ENCODE results near the gene POP5.
"Not testable (repeated sequence)": the region's sequence is repeated elsewhere in the genome, so short reads cannot be mapped to it uniquely, and the experiment has no call there.

Gene POP5

DNA sequence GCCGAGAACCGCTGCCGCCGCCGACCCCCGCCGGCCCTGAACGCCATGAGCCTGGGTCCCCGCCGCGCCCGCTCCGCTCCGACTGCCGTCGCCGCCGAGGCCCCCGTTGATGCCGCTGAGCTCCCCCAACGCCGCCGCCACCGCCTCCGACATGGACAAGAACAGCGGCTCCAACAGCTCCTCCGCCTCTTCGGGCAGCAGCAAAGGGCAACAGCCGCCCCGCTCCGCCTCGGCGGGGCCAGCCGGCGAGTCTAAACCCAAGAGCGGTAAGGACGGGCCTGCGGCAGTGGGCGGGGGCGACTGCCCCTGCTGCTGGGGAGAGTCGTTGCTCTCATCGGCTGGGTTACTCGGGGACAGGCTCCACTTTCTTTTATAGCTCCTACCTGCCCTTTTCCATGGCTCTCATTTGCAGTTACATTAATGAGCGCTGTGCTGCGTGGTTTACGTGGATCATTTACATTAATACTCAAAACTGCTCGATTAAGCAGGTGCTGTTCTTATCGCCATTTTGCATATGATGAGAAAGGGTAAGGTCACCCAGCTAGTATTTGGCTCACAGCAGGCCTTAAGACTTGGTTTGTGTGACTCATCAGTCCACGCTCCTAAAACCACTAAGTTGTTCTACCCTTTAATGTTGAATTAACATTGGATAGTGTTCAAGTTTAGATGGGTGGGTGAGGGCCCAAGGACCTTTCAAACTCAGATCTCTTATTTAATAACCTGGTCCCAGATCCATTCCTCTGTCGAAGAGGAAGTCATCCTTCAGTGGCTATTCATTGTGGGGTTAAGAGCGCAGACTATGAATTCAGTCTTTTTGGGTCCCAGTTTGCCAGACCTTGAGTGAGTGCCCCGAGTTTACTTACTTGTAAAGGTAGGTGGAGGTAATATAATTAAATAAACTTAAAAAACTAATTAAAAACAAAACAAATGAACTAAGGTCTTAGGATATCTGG, 46.2 kb downstream of the POP5 start:
- peaks cover 20% of the 10 kb centered on the region for H3K36me3 Mint-ChIP-seq (ENCODE audit: low read depth)
- H3K27ac Mint-ChIP-seq: peak overlapping the region; percentile 92
- no peaks in the 10 kb centered on the region for H3K9me3 Mint-ChIP-seq
- peak overlapping the region; percentile 87 for H3K4me3 Mint-ChIP-seq
- peaks cover 51% of the 10 kb centered on the region for H3K4me1 Mint-ChIP-seq (ENCODE audit: low read depth)
- H3K27me3 Mint-ChIP-seq (ENCODE audit: low read depth): no peaks in the 10 kb centered on the region

DNA sequence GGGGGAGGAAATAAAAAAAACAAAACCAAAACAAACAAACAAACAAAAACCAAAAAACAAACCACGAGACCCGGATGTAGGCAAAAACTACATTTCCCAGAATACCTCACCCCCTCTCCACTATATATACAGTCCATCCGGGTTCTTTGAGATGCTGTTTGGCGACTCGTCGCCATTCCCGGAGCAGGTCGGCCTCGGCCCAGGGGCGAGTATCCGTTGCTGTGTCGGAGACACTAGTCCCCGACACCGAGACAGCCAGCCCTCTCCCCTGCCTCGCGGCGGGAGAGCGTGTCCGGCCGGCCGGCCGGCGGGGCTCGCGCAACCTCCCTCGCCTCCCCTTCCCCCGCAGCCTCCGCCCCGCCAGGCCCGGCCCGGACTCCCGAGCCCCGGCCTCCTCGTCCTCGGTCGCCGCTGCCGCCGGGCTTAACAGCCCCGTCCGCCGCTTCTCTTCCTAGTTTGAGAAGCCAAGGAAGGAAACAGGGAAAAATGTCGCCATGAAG, 46.9 kb downstream of the POP5 start, which contains the start of gene RNF10:
Gene RNF10, plus strand, starts transcription at position 154 of the 500 bp plus-strand sequence. CDS start 456 bp downstream, outside the sequence.
- Mint-ChIP-seq H3K9me3 (no peaks in the 10 kb centered on the region), H3K4me1 (ENCODE audit: low read depth) (peaks cover 52% of the 10 kb centered on the region), H3K4me3 (peak within 1 kb of the TSS; percentile 87), H3K27ac (peak within 1 kb of the TSS; percentile 92), H3K27me3 (ENCODE audit: low read depth) (no peaks in the 10 kb centered on the region), H3K36me3 (ENCODE audit: low read depth) (peaks cover 20% of the 10 kb centered on the region)

DNA sequence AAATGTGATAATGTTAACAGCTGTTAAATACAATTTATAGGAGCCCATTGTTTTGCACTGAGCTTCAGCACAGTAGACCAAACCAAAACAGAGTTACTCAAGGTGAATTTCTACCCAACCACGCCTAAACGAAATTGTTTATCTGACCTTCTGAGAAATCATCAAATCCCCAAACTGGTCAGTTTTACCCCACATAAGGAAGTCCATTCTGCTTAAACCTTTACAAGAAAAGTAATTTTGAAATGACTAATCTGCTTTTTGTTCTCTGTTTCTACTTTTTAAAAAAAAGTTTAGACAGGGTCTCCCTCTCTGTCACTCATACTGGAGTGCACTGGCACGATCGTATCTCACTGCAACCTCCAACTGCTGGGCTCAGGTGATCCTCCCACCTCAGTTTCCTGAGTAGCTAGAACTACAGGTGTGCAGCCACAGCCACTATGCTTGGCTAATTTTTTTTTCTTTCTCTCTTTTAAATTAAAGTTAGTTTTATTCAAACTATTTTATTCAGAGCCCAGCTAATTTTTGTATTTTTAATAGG, 48.4 kb downstream of the POP5 start:
- no peak overlapping the region for H3K4me3 Mint-ChIP-seq
- no peaks in the 10 kb centered on the region for H3K27me3 Mint-ChIP-seq (ENCODE audit: low read depth)
- peaks cover 15% of the 10 kb centered on the region for H3K36me3 Mint-ChIP-seq (ENCODE audit: low read depth)
- no peak overlapping the region for H3K27ac Mint-ChIP-seq
- no peaks in the 10 kb centered on the region for H3K9me3 Mint-ChIP-seq
- H3K4me1 Mint-ChIP-seq (ENCODE audit: low read depth): peaks cover 41% of the 10 kb centered on the region

DNA sequence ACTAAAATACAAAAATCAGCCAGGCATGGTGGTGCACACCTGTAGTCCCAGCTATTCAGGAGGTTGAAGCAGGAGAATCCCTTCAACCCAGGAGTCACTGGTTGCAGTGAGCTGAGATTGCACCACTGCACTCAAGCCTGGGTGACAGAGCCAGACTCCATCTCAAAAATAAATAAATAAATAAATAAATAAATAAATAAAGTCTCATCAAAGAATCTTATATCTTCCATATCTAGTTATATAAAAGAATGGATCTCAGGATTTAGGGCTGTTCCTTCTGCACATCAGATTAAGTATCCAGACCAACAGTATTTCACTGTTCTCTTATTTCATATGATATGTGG, 50.8 kb downstream of the POP5 start:
- Mint-ChIP-seq H3K4me1 (ENCODE audit: low read depth) (peaks cover 25% of the 10 kb centered on the region), H3K4me3 (peak overlapping the region; percentile 99), H3K27ac (peak overlapping the region; percentile 99)
- H3K27me3 Mint-ChIP-seq (ENCODE audit: low read depth); H3K36me3 Mint-ChIP-seq (ENCODE audit: low read depth); H3K9me3 Mint-ChIP-seq: not testable (repeated sequence)

DNA sequence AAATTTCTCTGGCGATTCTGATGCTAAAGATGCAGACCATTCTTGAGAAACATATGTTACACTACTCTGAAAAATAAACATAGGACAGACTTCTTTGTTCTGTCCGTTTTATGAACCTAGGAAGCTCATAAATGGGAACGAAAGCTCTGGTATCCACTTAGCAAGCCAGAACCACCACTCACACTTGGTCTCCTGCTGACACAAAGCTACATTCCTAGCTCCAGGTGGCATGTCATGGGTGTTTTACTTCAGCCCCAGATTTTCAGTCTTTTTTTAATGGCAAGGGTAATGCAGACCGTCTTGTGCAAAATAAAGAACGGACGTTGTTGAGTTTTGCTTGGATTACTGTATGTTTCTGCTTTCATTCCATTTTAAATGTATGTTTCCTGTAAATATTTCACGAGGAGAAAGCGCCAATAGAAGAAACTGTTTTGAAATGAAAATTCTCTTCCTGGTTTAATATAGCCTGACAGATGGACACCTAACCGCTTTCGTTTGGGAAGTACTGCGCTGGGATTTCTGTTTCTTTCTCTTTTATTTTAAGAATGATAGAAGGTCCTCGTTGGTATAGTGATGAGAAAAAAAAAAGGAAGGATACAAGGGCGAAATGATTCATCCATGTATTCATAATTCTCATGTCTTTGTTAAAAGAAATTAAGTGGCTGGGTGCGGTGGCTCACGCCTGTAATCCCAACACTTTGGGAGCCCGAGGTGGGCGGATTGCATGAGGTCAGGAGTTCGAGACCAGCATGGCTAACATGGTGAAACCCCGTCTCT, 51.4 kb downstream of the POP5 start:
- Mint-ChIP-seq H3K27me3 (ENCODE audit: low read depth) (no peaks in the 10 kb centered on the region), H3K4me3 (peak overlapping the region; percentile 99), H3K4me1 (ENCODE audit: low read depth) (peaks cover 22% of the 10 kb centered on the region)

DNA sequence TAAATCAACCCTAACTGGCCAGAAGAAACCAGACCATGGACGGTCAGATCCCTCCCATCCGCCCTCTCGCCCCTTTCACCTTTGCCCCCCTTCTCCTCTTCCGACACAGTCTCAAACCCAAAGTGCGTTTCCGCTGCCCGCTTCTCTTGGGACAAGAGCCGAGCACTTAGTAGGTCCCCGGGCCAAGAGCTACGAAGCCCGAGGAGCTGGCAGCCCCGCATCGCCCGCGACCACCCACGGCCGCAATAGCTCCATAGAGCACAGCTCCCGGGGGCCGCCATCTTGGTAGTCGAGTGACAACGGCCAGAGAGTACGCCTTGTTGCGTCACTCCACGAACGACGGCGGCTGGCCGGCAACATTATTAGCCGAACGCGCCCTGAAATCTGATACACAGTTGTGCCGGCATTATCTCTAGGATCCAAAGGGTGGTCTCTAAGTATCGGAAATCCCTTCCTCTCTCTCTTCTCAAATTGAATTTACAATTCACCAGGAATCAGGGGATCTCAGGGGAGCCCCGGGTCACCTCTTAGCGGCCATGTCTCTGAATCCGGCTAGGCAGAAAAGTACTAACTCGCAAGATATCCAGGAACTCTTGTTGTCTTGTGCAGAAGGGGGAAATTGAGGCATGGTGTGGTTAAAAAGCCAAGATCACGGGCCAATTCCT, 52.2 kb downstream of the POP5 start, which contains the start of gene COQ5:
Gene COQ5, minus strand, starts transcription at position 298 of the 665 bp plus-strand sequence. Its CDS starts 17 bp downstream, at position 281.
- Mint-ChIP-seq H3K27ac (peak within 1 kb of the TSS; percentile 99), H3K4me1 (ENCODE audit: low read depth) (peaks cover 21% of the 10 kb centered on the region), H3K27me3 (ENCODE audit: low read depth) (no peaks in the 10 kb centered on the region), H3K36me3 (ENCODE audit: low read depth) (peaks cover 6% of the 10 kb centered on the region), H3K4me3 (peak within 1 kb of the TSS; percentile 99), H3K9me3 (no peaks in the 10 kb centered on the region)

More for the DNA sequence above, 51.4 kb downstream of the POP5 start:
- Mint-ChIP-seq H3K27ac (peak overlapping the region; percentile 99), H3K36me3 (ENCODE audit: low read depth) (peaks cover 6% of the 10 kb centered on the region), H3K9me3 (no peaks in the 10 kb centered on the region)

Data from T-helper 1 cell treated with Interleukin-12 subunit alpha and Interleukin-12 subunit beta and Interleukin-4 antibody, amounts not matched to agents 30 μg/mL and 1 μg/mL, for 36 hours (primary cell).